Endothelial cell of umbilical vein (primary cell): ENCODE data around the gene MCM9.

Experiments
- GATA2 ChIP-seq: IDR thresholded peaks from 2 replicates; pipeline ENCODE4 v1.7.0; 2011; ENCODE audit warnings: low read depth, mild to moderate bottlenecking, moderate library complexity, mixed read lengths, low read length; ENCODE audit not compliant: insufficient read length, insufficient read depth
- TF ChIP-seq, protein P1 (sequence below), 2 donors: IDR thresholded peaks; 1 replicate in 1 of 2; 2 replicates in 1 of 2; pipeline ENCODE4 v1.5.1; 2011; ENCODE audit warnings: low read length in 2 of 2, mild to moderate bottlenecking in 2 of 2, moderate library complexity in 2 of 2, control low read depth in 1 of 2, inconsistent platforms in 1 of 2, low read depth in 1 of 2; ENCODE audit not compliant: insufficient read depth in 1 of 2; ENCODE audit errors: extremely low read depth in 1 of 2

DNA sequence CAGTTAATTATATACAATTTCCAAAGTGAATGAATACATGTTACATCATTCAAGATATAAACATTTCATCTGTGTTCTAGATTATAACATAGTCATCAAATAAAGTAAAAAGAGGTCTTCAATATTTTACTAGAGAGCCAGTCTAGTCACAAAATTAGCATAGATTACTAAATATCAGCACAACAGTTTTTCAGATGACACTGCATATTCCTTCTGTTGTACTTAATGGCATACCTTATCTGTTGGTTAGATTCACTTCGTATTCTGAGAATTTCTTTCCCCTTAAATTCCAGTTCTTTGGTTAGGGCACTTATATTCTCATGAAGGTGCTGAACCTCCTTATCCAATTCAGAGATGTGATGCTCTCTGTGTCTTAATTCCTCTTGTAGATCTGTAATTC lies 39.8 kb upstream of the MCM9 start:
- TF ChIP-seq, protein P1, sequence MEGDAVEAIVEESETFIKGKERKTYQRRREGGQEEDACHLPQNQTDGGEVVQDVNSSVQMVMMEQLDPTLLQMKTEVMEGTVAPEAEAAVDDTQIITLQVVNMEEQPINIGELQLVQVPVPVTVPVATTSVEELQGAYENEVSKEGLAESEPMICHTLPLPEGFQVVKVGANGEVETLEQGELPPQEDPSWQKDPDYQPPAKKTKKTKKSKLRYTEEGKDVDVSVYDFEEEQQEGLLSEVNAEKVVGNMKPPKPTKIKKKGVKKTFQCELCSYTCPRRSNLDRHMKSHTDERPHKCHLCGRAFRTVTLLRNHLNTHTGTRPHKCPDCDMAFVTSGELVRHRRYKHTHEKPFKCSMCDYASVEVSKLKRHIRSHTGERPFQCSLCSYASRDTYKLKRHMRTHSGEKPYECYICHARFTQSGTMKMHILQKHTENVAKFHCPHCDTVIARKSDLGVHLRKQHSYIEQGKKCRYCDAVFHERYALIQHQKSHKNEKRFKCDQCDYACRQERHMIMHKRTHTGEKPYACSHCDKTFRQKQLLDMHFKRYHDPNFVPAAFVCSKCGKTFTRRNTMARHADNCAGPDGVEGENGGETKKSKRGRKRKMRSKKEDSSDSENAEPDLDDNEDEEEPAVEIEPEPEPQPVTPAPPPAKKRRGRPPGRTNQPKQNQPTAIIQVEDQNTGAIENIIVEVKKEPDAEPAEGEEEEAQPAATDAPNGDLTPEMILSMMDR (IDR thresholded peaks at IDR 0.05; ENCODE audit: extremely low read depth in 1 of 2, insufficient read depth in 1 of 2, low read depth in 1 of 2, low read length in 2 of 2): no peak
- TF ChIP-seq GATA2: no peak
